ENCODE measurements around the gene GTF2F2.

DNA sequence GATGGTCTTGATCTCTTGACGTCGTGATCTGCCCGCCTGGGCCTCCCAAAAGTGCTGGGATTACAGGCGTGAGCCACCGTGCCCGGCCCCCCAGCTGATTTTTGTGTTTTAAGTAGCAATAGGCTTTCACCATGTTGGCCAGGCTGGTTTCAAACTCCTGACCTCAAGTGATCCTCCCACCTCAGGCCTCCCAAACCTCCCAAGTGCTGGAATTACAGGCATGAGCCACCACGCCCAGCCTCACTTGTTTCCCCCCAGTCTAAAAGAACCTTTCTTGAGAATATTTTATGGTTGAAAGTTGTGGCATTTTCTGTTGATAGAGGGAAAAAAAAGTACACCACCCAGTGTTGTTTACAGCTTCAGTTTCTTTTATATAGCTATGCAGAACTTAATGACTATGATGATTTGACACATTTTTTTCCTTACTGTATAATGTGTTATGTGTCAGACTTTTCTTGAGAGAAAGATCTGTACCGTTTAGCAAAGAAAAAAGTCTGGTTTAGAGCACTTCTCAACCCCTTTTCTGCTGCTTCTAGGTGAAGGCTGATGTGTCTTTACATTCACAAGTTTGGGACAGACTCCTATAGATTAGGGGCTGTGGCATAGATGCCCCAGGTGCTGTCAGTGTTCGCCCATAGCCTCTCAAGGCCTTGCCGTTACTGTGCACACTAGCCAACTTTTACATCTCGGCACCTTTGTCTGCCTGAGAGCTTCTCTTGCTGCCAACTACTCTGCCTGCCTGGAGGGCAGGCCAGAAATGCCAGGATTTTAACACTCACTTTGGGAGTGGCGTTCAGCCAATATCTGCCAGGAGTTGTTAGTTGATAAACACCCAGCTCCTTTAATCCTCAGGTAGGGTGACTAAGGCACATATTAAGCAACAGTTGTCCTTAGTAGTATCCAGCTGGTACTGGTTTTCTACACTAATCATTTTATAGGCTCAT lies 47.6 kb downstream of the GTF2F2 start:
- TF ChIP-seq, protein P1, sequence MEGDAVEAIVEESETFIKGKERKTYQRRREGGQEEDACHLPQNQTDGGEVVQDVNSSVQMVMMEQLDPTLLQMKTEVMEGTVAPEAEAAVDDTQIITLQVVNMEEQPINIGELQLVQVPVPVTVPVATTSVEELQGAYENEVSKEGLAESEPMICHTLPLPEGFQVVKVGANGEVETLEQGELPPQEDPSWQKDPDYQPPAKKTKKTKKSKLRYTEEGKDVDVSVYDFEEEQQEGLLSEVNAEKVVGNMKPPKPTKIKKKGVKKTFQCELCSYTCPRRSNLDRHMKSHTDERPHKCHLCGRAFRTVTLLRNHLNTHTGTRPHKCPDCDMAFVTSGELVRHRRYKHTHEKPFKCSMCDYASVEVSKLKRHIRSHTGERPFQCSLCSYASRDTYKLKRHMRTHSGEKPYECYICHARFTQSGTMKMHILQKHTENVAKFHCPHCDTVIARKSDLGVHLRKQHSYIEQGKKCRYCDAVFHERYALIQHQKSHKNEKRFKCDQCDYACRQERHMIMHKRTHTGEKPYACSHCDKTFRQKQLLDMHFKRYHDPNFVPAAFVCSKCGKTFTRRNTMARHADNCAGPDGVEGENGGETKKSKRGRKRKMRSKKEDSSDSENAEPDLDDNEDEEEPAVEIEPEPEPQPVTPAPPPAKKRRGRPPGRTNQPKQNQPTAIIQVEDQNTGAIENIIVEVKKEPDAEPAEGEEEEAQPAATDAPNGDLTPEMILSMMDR (IDR thresholded peaks at IDR 0.05; ENCODE audit: low read length) = no peak
- TF ChIP-seq EZH2 (IDR thresholded peaks at IDR 0.05; ENCODE audit: borderline replicate concordance, low read length) = no peak

Measured in OCI-LY1 (cell line).